Suppressor macrophage treated with lipopolysaccharide for 1 hour (primary cell): ENCODE measurements around the gene SEMA6A.

Source experiments
- DNase-seq, 3 donors: peaks; one replicate each; pipeline ENCODE4 v3.0.0-alpha.2; 2020 to 2022

Gene SEMA6A

DNA sequence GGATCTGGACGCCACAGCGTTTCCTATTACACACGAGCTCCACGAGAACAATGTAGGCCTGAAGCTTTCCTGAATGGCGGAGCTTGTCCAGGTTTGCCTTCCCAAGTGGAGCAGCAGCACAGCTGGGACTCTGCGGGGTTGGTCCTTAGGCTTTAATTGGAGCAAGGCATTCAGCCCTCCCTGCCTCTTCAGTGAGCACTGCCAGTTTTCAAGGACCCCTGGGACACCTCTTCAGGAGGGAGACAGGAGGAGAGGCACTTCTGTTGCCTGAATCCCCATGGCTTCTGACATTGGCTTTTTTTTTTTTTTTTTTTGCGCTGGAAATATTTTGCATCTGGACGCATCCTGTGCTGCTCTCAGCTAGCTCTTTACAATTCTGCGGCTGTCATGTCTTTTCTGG is 179.4 kb downstream of the SEMA6A start:
- no peak for DNase-seq

- no peak for DNase-seq
Measured at GRCh38 chr5:116394186-116394867, 180.3 kb downstream of the SEMA6A start.
